Measurements from ENCODE around the gene SLC7A9.
"Not testable (repeated sequence)": the region's sequence is repeated elsewhere in the genome, so short reads cannot be mapped to it uniquely, and the experiment has no call there.

The SLC7A9 gene

DNA sequence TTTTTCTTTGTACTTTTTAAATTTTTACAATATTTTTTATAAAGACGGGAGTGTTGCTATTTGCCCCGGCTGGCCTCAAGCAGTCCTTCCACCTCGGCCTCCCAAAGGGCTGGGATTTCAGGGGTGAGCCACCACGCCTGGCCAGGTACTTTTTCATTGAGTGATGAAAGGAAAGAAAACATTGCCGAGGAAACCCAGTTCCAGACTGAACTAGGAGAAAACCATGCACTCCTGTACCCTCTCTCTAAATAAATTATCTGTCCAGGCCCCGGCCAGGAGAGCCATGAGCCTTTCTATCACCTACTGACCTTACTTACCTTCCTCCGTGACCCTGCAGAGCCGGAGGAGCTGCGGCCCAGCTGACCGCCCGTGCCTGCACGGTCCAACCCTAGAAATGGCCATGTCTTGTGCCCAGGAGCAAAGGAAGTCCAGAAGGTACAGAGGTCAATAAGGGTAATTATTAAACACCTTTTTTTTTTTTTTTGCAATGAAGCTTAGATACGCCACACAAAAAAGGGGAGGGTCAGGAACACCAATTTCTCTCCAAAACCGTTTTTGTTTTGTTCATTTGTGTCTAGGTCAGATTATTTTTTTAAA is at the start of gene SLC7A9:
SLC7A9 (minus strand) TSS at position 399 of the 597 bp plus-strand sequence. CDS start 1,233 bp downstream, outside the sequence.
- no peak for DNase-seq

GRCh38 chr19:32919365-32919764 is 49.8 kb upstream of the SLC7A9 start:
- no peak for DNase-seq

GRCh38 chr19:32917616-32917996 is 48.0 kb upstream of the SLC7A9 start:
- DNase-seq: no peak

DNA sequence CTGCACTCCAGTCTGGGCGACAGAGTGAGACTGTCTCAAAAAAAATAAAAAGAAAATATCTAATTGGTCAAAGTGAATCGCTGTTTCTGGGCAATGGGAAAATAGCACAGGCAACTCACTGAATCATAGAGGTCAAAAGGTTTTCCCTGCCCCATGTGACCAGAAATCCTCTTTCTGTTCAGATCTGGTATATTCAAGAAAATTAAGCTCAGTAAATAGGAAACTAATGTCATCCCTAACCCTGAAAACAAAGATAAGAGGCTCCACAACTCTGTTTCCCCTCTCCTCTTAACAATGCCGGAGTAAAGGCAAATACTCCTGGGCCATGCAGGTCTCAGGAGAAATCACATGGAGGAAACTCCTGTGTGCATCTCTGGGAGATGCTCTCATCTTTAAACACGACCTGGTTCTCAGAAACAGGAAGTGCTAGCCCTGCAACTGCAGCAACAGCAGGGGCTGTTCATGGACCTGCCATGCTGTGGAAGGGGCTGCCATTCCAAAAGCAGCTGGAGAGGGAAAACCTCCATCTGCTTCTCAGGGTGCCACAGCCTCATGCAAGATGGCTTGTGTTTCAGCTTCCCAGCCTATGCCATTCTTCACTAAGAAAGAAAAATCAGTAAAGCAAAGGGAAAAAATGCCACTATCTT is 47.5 kb upstream of the SLC7A9 start:
- DNase-seq: no peak

DNA sequence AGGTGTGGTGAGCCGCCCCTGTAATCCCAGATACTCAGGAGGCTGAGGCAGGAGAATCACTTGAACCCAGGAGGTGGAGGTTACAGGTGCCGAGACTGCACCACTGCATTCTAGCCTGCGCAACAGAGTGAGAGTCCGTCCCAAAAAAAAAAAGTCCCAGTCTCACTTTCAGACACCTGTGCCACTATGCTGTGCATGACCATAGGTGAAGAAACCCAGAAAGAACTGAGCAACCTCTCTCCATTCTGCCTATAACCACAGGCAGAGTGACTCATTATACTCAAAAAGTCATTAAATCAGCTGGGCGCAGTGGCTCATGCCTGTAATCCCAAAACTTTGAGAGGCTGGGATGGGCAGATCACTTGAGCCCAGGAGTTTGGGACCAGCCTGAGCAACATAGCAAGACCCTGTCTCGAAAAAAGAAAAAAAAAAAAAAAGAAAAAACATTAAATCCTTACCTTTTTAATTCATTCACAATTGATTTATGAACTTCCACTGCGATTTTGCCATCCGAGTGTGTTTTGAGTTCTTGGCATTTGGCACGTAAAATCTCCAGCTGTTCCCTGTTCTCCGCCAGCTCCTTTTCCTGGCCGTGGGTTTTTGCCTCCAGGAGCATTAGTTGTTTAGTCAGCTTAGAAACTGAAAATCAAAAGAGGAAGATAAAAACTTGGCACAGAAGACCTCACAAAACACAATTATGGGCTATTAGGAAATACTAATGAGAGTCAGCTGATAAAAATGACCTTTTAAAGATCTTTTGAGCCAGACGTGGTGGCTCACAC is 45.5 kb upstream of the SLC7A9 start:
- DNase-seq: no peak

- no peak for DNase-seq
Observed at GRCh38 chr19:32911467-32911866, 41.9 kb upstream of the SLC7A9 start.

- no peak for DNase-seq
Observed at GRCh38 chr19:32910874-32911273, 41.3 kb upstream of the SLC7A9 start.

DNA sequence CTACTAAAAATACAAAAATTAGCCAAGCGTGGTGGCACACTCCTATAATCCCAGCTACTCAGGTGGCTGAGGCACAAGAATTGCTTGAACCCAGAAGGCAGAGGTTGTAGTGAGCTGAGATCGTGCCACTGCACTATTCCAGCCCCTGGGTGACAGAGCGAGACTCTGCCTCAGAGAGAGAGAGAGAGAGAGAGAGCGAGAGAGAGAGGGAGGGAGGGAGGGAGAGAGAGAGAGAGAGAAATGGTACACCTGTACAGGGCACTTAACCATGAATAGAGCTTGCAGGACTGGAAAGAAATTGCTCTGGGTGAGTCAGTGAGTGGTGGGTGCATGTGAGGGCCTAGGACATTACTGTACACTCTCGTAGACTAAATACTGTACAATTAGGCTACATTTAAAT is 40.5 kb upstream of the SLC7A9 start:
- no peak for DNase-seq

GRCh38 chr19:32909257-32909656 is 39.7 kb upstream of the SLC7A9 start:
- no peak for DNase-seq

- DNase-seq: no peak
Observed at GRCh38 chr19:32908641-32909190, 39.1 kb upstream of the SLC7A9 start.

- no peak for DNase-seq
Observed at GRCh38 chr19:32902448-32902847, 32.9 kb upstream of the SLC7A9 start.

- DNase-seq: no peak
Observed at GRCh38 chr19:32901504-32902161, 32.1 kb upstream of the SLC7A9 start.

GRCh38 chr19:32896516-32897214 is 27.1 kb upstream of the SLC7A9 start:
- no peak for DNase-seq

GRCh38 chr19:32895384-32895783 is 25.8 kb upstream of the SLC7A9 start:
- no peak for DNase-seq

- no peak for DNase-seq
Observed at GRCh38 chr19:32891609-32892008, 22.0 kb upstream of the SLC7A9 start.

GRCh38 chr19:32890841-32891240 is 21.3 kb upstream of the SLC7A9 start:
- no peak for DNase-seq

DNA sequence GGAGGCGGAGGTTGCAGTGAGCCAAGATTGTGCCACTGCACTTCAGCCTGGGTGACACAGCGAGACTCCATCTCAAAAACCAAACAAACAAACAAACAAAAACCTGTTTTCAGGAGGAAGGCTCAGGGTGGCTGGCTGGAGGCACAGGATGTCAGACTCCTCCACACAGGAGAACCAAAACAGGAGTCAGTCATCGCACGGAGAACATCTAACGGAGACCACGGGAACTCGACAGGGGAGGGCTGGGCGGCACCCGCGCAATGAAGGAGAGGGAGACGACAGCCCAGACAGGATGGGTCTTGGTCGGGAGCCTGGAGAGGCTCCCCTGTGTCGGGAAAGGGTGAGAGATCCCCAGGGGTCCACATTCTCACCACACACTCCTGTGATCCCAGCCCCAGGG is 20.8 kb upstream of the SLC7A9 start:
- DNase-seq: no peak

GRCh38 chr19:32889137-32889934 is 19.8 kb upstream of the SLC7A9 start:
- no peak for DNase-seq

DNA sequence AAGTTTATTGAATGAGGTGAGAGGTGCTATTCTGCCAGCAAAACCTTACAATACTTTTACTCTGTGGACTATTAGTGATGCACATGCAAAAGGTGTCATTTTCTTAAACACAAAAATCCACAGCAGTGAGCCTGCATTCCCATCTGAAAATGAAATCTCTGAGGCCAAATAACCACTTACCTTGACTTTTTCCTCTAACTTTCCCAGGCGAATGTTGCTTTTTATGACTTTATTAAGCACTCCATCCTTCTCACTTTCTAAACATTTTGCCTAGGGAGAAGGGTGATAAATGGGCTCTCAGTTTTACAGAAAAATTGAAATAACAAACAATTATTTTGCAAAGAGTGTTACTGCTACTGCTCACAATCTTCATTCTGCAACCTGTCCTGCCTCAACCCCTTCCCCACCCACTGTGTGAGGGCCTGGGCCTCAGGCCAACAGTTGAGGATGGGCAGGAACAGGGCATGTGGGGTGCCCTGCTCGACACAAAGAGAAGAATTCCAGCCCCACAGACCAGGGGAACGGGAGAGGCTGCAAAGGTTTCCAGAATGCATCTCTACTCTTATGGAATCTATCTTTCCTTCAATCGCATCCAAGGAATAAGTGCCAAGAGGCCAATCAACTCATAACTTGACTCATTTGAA is 18.1 kb upstream of the SLC7A9 start:
- no peak for DNase-seq

GRCh38 chr19:32886241-32886640 is 16.7 kb upstream of the SLC7A9 start:
- no peak for DNase-seq

- DNase-seq: not testable (repeated sequence)
Observed at GRCh38 chr19:32885255-32885654, 15.7 kb upstream of the SLC7A9 start.

All from DMS79 (cell line).